NCI-H2029 treated with DMSO at 0.1 percent for 48 hours (cell line): Measurements from ENCODE around the gene NHEJ1.
A peak's percentile ranks its signal among the peaks of the same experiment; 100 is the strongest.

ENCODE experiments used
- DNase-seq: peaks from one replicate; lab custom pipeline; 2025; lab: John Stamatoyannopoulos, UW

NHEJ1 gene

DNA sequence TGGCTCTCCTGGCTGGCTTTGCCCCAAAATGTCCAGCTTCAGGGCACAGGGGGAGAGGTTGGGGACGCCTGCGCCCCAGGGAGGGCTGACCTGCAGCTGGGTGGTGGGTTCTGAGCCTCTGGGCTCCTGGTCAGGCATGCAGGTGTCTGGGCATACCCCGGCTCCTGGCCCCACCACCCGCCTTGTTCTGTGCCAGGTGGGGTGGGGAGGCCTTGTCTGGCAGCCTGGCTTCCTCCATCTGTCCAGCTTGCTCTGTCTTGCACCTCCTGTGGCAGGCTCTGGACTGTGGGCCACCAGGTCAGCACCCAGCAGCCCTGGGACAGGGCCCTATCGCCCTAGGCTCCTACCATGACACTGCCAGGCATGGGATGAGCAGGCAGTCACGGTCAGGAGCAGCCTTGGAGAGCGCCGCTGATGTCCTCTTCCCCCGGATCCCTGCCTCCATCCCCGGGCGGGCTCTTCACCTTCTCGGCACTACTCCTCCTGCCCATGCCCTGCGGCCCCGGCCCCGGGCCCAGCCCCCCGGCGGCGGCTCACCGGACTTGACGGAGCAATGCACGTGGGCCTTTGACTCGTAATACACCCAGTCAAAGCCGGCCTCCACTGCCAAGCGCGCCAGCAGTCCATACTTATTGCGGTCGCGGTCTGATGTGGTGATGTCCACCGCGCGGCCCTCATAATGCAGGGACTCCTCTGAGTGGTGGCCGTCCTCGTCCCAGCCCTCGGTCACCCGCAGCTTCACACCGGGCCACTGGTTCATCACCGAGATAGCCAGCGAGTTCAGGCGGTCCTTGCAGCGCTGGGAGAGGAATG is 103.5 kb downstream of the NHEJ1 start:
- no peak for DNase-seq

DNA sequence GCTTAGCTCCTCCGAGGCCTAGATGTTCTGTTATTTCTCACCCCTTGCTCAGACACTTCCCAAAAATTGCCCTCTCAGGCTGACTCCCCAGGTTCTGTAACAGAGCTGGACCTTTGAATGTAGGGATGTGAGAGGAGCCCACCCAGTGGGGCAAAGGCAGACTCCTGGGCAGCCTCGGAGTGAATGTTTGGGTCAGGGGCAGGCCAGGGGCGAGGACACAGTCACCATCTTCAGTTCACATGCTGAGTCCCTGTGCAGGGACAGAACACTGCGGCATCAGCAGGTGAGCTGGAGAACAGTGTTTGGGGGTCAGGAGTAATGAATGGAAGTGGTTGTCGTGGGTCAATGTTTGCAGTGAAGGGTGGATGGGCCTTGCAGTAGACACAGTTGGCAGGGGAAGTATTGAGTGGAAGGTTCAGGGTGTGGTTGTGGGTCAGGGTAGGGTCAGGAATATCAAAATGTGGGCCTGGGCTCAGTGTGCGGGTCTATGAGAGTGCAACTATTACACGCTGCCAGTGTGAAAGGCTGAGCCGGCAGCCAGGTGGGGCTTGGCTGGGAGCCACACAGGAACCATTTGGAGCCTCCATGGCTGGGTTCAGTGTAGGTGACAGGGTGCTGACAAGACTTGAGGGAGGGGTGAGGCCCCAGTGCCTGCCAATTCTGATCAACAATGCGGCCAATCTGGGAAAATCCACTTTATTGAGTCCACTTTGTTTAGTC is 104.3 kb downstream of the NHEJ1 start:
- no peak for DNase-seq

DNA sequence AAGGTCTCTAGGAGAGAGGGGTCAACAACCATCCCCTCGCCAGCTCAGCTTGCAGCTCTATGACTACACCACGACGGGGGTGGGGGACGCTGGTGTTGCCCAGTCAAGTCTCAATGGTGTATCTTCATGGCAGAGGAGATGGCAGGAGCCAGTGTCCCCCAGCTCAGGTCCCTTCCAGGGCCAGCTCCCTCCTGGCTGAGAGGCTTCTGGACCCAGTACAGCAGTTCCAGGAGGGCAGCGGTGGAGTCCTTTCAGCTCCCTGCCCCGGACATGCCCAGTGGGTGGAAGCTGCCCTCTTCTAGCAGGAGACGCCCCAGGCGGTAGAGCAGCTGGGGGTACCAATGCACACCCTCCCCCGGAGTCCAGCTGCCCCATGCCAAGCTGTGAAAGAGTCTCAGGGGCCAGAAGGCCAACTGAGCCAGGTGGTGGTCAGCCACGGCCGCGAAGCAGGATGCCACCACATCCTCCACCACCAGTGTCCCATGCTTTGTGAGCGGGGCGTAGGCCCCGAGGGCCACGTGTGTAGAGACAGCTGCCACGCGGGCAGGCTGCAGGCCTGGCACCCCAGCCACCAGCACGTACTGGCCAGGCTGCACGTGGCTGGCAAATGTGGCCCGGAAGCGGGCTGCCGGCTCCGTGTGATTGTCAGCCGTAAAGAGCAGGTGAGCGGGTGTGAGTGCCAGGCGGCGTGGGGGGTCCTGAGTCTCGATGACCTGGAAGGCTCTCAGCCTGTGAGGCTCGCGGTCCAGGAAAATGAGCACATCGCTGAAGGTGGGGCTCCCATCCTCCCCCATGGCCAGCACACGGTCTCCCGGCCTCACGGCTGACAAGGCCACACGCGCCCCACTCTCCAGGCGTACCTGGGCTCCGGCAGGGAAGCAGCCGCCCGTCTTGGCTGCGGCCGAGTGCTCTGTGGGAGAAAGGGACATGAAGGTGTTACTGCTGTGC is 105.4 kb downstream of the NHEJ1 start:
- no peak for DNase-seq

DNA sequence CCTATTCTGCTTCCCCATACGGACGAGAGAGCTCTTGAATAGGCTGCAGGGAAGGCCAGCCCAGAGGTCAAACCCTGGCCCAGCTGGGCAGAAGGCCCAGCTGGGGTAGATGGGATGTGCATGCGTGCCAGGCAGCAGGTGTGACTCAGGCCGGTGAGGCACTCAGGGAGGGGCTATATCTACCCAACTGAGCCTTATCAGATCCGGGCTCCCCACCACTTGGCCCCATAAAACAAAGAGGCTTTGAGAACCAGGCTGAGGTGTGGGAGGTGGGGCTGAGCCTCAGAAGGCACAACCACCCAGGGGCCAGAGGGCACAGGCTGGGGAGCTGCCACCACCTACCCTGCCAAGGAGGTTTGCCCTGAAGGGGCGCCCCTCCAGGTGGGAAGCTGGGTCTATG is 111.3 kb downstream of the NHEJ1 start:
- DNase-seq, result no peak

DNA sequence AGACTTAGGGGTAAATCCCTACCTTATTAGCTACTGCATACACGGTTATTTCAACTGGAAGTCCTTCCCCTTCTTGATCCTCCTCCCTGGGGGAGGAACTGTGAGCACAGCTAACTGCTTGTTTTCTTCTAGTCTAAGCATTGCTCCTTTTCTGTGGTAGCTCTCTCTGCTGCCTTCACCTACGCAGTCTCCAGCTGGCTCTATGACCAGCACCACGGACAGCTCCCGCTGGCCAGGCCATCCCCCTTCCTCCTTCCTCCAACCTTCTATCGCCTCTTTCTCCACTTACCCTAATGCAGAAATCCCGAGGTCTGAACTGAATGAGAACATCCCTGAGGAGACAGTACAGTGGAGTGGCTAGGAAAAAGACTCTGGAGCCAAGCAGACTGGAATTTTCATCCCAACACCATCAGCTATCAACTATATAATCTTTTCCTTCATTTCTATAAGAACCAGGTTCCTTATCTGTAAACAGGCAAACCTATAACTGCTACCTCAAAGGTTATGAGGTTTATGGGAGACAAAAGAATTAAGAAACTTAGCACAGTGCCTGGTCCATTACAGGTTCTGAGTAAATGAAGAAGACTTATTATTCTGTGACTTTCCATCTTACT is 114.6 kb downstream of the NHEJ1 start:
- no peak for DNase-seq

DNA sequence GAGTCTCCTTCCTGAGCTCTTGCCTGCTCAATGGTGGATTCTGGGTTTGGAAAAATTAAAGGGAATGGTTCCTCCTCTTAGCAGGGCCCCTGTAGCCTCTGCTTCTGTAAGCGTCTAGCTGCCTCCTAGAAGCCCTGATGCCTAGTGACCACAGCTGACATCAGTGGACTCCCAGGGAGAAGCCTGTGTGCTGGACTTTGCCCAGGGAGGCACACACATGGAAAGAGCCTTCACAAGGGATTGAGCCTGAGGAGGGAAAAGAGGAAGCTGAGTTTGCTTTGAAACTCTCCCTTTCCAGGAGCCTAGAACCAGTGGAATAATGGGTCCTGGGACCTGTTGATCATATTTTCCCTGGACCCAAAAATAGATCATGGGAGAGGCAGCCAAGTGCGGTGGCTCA is 117.9 kb downstream of the NHEJ1 start:
- DNase-seq, result no peak

DNA sequence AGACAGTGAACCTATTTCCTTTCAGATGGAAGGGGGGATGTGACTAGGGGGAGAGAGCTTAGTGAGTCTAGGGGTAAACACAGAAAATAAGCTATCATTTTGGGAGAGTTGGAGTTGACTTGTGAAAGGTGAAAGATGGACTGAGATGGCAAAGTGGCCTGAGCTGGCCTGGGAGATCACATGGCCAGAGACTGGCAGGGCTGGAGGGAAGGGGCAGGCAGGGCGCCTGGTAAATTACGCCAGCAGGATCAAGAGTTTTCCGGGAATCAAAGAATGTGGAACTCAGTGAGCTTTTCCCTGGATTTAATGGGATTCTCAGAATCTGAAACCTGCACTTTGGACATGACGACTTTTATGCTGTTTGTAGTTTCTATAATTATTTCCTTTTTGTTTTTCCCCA is 118.5 kb downstream of the NHEJ1 start:
- DNase-seq, result no peak

DNA sequence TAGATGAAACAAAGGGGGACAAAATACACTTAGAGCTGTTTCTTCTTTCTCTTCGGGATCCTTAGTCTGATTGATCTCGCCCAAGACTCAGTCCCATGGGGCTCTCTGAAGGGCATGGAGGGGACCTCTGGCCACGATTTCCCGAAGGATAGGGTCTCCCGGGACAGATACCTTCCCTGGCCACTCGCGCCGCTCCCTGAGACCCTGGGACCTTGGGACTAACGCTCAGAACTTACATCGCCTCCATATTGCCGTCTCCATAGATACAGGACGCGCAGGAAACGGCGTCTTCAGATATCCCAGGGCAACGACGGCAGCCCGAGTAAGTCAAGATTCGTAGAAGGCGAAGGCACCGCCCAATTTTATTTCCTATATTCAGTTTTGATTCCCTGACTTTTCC is 119.4 kb downstream of the NHEJ1 start, which contains the start of gene CFAP65:
TSS of gene CFAP65 (minus strand) at position 265 of the 400 bp plus-strand sequence. CDS start 2,468 bp downstream, outside the sequence.
- no peak for DNase-seq

DNA sequence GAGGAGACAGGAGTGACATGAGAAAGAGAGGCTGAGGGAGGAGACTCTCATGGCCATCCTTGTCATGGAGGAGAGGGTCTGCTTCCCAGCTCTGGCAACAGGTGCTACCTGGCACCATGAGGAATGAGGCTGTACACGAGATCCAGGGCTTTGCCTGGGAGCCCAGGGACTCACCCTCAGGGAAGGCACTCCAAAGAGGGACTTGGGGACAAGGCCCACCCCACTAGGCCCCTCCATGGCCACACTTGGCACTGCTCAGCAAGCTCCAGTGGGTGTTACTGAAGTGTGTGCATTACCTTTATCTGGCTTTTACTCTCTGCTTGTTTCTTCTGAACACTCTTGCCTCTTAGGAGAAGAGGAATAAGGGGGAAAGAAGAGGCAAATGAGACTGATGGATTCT is 122.0 kb downstream of the NHEJ1 start:
- DNase-seq, result no peak

DNA sequence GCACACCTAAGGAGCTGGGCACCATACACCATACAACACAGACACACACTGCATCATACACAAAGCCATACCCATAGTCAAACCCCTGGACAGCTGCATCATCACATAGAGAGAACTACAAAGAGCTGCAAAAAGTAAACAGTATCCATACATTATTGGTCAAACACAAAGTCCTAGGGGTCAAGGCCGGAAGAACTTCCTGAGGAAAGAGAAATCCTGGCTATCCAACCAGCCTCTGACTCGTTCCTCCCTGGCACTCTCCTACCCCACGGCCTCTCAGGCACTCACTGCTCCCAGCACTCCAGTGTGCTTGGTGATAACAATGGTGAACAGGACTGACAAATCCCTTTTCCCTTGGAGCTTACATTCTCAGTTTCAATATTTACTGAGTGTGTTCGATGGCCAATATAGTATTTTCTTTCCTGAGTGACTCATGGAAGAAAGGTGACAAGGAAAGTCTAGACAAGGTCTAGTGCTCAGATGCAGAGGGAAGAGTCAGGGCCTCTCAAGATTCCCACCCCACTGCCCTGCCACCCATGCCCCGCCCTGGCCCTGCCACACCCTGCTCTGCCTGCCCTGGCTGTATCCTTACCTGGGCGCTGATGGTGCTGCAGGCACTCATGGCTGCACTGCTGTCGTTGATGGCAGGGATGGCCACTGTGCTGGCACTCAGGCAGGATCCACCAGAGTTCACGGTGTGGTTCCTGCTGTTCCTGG is 122.7 kb downstream of the NHEJ1 start:
- no peak for DNase-seq

DNA sequence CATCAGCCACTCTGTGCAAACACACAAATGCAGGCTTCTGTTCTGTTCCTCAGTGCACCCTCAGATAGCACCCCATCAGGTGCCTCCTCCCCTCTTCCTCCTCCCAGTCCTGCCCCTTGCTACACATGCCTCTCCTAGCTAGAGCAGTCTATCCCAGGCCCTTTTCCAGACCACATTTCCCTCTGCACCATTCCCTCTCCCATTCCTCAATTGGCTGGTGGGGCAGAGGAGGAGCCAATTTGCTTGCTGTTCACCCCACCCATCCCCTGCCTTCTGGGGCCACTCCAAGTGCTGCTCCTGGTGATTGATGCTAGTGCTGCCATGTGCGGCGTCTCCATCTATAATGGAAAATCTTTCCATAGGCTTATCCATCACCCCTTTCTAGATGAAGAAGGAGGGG is 124.7 kb downstream of the NHEJ1 start:
- no peak for DNase-seq

DNA sequence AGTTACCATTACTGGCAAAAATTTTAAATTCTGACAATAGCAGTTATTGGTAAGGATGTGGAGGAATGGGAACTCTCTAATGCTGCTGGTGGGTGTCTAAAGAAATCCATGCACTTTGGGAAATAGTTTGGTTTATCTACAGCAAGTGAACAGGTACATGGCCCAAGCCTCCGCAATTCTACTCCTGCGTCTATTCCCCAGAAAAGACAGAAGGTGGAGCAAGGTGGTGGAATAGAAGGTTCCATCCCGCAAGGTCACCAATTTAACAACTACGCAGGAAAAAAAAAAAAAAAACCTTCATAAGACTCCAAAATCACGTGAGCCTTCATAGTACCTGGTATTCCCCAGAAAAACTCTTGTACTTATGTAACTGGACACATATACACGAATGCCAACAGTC is 125.8 kb downstream of the NHEJ1 start:
- no peak for DNase-seq

DNA sequence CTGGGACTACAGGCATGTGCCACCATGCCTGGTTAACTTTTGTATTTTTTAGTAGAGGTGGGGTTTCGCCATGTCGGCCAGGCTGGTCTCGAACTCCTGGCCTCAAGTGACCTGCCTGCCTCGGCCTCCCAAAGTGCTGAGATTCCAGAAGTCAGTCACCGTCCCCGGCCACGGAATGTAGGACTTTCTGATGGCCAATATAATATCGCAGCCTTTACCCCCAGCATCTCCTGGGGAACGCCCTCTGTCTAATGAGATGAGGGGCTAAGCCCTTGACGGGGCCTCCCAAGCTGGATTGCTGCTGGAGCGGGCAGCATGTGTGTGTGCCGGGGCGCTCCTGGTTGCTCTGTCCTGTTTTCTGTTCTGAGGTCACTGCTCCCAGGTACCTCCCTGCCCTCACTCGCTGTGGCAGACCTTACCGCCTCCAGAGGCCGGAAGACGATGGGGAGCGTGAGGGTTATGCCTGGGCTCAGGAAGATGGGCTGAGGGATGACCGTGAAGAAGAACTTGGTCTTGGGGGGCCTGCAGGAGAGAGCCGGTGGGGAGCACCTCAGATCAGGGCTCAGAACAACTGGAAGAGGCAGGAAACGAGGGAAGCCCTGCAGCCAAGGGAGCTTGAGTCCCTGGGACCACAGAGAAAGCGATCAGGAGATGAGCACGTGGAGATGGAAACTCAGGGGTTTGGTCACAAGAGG is 128.4 kb downstream of the NHEJ1 start:
- no peak for DNase-seq

DNA sequence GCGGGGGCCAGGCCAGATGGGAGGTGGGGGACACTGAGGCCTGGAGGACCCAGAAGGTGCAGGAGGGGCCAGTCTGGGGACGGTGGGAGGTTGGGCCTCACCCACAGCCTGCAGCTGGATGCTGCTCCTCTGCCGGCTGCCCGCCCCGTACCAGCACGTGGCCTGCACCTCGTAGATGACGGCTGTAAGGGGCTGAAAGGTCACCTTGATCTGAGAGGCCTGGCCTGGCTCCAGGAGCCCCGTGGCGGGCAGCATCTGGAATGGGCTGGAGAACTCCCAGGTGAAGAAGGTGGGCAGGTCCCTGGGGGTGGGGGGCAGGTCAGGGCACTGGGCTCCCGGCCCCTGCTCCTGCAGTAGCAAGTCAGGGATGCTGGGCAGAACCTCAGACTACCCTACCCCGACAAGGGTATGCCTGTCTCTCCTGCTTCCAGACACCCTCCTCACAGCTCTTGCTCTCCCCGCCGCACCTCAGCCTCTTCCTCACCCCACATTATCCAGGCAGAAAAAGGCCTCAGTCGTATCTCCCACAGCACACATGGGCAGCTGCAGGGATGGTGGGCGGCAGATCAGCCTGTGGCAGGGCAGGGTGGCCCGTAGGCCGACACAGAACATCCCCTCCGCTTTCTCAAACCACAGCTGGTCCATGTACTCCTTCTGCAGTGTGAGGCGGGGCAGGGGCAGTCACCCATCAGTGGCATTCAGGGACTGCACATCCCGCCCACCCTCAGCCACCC is 129.4 kb downstream of the NHEJ1 start:
- DNase-seq, result no peak

DNA sequence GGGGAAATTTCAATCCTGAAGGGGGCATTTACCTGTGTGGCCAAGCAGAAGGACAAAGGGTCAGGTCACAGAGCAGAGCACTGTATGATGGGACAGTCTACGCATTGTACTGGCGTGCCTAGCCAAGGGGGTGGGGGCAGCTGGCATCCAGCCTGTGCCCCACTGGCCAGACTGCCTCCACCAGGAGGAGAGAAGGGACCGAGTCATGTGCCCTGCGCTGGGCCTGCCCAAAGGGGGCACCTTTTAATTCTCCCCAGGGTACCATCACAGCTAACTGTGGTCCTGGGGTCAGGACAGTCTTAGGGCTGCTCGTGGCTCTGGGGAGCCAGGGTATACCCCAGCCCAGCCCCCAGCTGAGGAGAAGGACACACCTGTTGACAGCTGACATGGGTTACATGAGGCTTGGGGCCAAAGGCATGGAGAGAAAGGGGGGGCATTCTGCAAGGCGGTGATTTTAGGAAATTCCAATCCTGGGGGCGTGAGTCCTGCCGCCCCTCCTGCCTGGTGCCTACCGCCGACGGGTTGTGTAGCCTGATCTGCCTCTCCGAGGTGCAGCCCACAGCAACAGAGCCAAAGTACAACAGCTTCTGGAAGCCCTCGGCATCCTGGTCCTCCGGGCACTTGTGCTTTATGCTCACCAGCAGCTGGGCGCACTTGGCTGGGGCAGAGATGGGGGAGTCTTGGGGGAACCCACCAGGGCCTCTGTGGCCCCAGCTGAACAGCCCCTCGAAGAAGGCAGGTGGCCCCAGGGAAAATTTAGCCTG is 130.3 kb downstream of the NHEJ1 start:
- DNase-seq, result no peak

DNA sequence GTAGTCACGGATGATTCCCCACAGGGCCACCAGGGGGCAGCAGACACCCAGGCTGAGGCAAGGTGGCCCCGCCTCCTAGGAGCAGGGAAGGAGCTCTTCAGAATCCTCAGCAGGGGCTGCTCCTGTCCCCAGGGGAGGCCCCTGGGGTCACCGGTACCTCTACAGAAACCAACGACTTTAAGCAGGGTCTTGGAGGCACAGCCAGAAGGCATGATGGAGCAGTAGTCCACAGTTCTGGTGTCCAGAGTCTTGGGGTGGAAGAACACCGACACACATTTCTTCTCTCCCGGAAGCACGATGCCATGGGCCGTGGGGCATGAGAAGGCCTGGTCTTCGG is 130.8 kb downstream of the NHEJ1 start:
- DNase-seq, result peak; percentile 38

DNA sequence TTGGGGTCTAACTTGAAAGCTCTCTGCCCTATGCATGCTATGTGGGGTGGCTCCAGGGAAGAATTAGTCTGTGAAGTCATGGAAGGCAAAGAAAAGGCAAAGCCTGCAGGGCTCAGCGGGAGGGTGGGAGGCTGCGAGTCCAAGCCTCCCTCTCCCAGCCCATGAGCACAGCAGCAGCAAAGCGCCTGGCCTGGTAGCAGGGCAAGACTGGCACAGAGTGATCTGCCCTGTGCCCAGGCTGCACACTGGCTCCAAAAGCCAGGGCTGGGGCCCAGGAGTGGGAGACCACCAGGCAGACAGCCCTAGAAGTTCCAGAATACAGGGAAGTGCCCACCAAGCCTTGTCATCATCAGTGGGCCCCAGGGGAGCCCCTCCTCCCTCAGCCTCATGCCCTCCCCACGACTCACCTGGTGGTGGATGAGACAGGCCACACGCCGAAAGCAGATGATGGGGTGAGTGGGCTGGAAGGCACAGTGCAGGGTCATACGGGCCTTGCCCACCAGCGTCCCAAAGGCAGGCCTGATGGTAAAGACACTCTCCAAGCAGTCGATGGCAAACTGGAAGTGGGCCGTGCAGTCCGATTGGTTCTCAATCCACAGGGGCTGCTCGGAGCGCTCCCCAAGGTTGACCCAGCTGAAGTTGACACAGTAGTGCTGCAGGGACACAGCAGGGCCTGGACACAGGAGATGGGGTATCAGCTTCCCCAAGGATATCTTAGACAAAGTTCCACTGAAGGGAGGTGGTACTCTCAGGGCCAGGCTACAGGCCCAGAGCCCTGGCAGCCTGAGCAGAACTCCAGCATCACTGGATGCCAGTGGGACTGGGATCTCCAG is 131.4 kb downstream of the NHEJ1 start:
- DNase-seq, result no peak

DNA sequence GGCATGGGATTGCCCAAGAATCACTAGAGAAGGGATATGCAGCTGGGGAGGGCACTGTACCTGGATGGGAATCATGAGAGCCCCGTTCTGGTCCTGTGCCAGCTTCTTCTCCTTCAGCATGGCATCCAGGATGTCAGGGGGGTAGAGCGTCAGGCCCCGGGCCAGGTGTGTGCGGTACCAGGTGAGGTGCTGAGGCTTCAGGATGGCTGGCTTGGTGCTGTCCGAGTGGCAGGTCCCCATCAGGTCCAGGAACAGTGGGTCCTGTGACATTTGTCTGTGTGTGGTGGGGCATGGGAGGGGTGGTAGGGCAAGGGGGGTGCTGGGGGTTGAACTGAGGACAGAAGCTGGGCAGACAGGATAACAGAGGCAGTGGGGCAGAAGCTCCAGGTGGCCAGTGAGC is 132.5 kb downstream of the NHEJ1 start:
- no peak for DNase-seq
